H1 (cell line): ENCODE results near the gene LILRB3. TPM values are rescaled to one million over a fixed set of nuclear protein-coding genes. Genes with fewer than 3 reads are reported as not detected.

Experiments used
- CEBPB ChIP-seq: IDR thresholded peaks from 2 replicates; pipeline ENCODE4 v1.6.1; 2012; ENCODE audit warnings: low read depth, low read length
- CTBP2 ChIP-seq: IDR thresholded peaks from 2 replicates; pipeline ENCODE4 v1.7.0; 2011; ENCODE audit warnings: borderline replicate concordance, mild to moderate bottlenecking, moderate library complexity, mixed read lengths, low read length; ENCODE audit not compliant: insufficient read depth, insufficient read length
- HDAC6 ChIP-seq: IDR thresholded peaks from one replicate; pipeline ENCODE4 v1.7.1; 2012; ENCODE audit warnings: low read depth, mild to moderate bottlenecking, inconsistent platforms, low read length, moderate library complexity
- MAFK ChIP-seq: IDR thresholded peaks from 2 replicates; pipeline ENCODE4 v1.6.1; 2012; ENCODE audit warnings: low read depth, mild to moderate bottlenecking, improper control_type of control experiment, low read length
- RAD21 ChIP-seq, 2 experiments: IDR thresholded peaks in 1 of 2; conservative IDR thresholded peaks in 1 of 2; 2 replicates each; pipeline ENCODE4 v1.6.1; 2011; ENCODE audit warnings: low read depth in 2 of 2, low read length in 2 of 2, improper control_type of control experiment in 1 of 2, inconsistent platforms in 1 of 2, mild to moderate bottlenecking in 1 of 2, moderate library complexity in 1 of 2
- SP4 ChIP-seq: IDR thresholded peaks from 2 replicates; pipeline ENCODE4 v1.6.1; 2012; ENCODE audit warnings: low read length, inconsistent platforms
- polyA plus RNA-seq, 7 experiments: library from polyadenylated mRNA; depleted of rRNA in 3 of 7; stranded (reverse) in 5 of 7; unstranded in 2 of 7; fragments of >200 nt in 5 of 7; fragments of 200-250 nt in 2 of 7; gene quantifications; 1 replicate in 5 of 7; 2 replicates in 1 of 7; 4 replicates in 1 of 7; pipeline versions ENCODE4 v1.2.1 to v1.2.3, GENCODE V29; 2011 to 2013; ENCODE audit warnings: missing spikeins in 2 of 7, mixed read lengths in 2 of 7
- total RNA-seq: library from RNA; stranded (reverse); fragmentation: NEBNext Ultra II Directional; extraction: Animal tissue kit (Norgen Biotek cat#: 25700); gene quantifications from 2 replicates; pipeline ENCODE4 v1.2.1, GENCODE V29; 2021
- TF ChIP-seq, protein P1 (sequence below): fragments of 300-600 bp; sonication (generic); IDR thresholded peaks from 2 replicates; pipeline ENCODE4 v1.7.1; 2012; ENCODE audit warnings: low read length, moderate library complexity, mild to moderate bottlenecking, inconsistent platforms; ENCODE audit not compliant: insufficient replicate concordance
- TF ChIP-seq, protein P2 (sequence below): IDR thresholded peaks from 2 replicates; pipeline ENCODE4 v1.6.1; 2012; ENCODE audit warnings: inconsistent platforms
- TF ChIP-seq, protein P3 (sequence below): IDR thresholded peaks from 2 replicates; pipeline ENCODE4 v1.6.1; 2011; ENCODE audit warnings: low read length, improper control_type of control experiment

The LILRB3 gene
- total and polyA plus RNA-seq, 2 of the 8 experiments (the other 6 are each of a cell fraction or from before 2014, with no cell fraction given) = not detected

DNA sequence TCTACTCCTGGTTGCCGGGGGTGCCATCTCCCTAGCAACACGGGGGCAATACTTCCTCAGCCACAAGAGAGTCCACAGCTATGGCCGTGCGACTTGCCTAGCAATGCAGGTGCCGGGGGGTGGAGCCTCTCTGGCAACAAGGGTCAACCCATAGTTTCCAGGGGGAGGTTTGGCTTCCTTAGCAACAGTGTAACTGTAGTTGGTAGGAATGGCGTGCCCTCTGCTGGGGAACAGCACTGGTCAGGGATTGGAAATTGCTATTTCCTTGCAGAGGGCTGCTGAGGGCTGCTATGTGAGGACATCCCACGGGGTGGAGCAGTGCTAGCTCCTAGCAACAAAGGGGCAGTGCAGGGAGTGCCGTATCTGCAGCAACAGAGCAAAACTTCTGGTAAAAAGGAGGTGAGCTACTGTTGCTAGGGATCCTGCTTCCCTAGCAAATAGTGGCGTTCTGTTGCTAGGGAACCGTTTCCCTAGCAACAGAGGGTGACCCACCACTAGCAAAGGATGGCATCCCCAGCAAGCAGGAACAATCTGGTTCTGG lies 42.8 kb downstream of the LILRB3 start (continued):
- TF ChIP-seq, protein P1, sequence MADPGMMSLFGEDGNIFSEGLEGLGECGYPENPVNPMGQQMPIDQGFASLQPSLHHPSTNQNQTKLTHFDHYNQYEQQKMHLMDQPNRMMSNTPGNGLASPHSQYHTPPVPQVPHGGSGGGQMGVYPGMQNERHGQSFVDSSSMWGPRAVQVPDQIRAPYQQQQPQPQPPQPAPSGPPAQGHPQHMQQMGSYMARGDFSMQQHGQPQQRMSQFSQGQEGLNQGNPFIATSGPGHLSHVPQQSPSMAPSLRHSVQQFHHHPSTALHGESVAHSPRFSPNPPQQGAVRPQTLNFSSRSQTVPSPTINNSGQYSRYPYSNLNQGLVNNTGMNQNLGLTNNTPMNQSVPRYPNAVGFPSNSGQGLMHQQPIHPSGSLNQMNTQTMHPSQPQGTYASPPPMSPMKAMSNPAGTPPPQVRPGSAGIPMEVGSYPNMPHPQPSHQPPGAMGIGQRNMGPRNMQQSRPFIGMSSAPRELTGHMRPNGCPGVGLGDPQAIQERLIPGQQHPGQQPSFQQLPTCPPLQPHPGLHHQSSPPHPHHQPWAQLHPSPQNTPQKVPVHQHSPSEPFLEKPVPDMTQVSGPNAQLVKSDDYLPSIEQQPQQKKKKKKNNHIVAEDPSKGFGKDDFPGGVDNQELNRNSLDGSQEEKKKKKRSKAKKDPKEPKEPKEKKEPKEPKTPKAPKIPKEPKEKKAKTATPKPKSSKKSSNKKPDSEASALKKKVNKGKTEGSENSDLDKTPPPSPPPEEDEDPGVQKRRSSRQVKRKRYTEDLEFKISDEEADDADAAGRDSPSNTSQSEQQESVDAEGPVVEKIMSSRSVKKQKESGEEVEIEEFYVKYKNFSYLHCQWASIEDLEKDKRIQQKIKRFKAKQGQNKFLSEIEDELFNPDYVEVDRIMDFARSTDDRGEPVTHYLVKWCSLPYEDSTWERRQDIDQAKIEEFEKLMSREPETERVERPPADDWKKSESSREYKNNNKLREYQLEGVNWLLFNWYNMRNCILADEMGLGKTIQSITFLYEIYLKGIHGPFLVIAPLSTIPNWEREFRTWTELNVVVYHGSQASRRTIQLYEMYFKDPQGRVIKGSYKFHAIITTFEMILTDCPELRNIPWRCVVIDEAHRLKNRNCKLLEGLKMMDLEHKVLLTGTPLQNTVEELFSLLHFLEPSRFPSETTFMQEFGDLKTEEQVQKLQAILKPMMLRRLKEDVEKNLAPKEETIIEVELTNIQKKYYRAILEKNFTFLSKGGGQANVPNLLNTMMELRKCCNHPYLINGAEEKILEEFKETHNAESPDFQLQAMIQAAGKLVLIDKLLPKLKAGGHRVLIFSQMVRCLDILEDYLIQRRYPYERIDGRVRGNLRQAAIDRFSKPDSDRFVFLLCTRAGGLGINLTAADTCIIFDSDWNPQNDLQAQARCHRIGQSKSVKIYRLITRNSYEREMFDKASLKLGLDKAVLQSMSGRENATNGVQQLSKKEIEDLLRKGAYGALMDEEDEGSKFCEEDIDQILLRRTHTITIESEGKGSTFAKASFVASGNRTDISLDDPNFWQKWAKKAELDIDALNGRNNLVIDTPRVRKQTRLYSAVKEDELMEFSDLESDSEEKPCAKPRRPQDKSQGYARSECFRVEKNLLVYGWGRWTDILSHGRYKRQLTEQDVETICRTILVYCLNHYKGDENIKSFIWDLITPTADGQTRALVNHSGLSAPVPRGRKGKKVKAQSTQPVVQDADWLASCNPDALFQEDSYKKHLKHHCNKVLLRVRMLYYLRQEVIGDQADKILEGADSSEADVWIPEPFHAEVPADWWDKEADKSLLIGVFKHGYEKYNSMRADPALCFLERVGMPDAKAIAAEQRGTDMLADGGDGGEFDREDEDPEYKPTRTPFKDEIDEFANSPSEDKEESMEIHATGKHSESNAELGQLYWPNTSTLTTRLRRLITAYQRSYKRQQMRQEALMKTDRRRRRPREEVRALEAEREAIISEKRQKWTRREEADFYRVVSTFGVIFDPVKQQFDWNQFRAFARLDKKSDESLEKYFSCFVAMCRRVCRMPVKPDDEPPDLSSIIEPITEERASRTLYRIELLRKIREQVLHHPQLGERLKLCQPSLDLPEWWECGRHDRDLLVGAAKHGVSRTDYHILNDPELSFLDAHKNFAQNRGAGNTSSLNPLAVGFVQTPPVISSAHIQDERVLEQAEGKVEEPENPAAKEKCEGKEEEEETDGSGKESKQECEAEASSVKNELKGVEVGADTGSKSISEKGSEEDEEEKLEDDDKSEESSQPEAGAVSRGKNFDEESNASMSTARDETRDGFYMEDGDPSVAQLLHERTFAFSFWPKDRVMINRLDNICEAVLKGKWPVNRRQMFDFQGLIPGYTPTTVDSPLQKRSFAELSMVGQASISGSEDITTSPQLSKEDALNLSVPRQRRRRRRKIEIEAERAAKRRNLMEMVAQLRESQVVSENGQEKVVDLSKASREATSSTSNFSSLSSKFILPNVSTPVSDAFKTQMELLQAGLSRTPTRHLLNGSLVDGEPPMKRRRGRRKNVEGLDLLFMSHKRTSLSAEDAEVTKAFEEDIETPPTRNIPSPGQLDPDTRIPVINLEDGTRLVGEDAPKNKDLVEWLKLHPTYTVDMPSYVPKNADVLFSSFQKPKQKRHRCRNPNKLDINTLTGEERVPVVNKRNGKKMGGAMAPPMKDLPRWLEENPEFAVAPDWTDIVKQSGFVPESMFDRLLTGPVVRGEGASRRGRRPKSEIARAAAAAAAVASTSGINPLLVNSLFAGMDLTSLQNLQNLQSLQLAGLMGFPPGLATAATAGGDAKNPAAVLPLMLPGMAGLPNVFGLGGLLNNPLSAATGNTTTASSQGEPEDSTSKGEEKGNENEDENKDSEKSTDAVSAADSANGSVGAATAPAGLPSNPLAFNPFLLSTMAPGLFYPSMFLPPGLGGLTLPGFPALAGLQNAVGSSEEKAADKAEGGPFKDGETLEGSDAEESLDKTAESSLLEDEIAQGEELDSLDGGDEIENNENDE = no peak
- TF ChIP-seq CTBP2 = no peak
- TF ChIP-seq HDAC6 = no peak
- peak; percentile 37; the same call in 1 of the 2 replicates for TF ChIP-seq SP4
- no peak for TF ChIP-seq MAFK
- TF ChIP-seq RAD21 (IDR thresholded peaks at IDR 0.05 in 1 of 2, conservative IDR thresholded peaks at IDR 0.05 in 1 of 2; ENCODE audit: low read depth in 2 of 2, low read length in 2 of 2) = peak; percentile 48 to 65
- TF ChIP-seq, protein P2, sequence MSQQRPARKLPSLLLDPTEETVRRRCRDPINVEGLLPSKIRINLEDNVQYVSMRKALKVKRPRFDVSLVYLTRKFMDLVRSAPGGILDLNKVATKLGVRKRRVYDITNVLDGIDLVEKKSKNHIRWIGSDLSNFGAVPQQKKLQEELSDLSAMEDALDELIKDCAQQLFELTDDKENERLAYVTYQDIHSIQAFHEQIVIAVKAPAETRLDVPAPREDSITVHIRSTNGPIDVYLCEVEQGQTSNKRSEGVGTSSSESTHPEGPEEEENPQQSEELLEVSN = no peak
- TF ChIP-seq CEBPB = 0 out of 2 replicates have a peak, but pooled peaks have one; percentile 25
- TF ChIP-seq, protein P3, sequence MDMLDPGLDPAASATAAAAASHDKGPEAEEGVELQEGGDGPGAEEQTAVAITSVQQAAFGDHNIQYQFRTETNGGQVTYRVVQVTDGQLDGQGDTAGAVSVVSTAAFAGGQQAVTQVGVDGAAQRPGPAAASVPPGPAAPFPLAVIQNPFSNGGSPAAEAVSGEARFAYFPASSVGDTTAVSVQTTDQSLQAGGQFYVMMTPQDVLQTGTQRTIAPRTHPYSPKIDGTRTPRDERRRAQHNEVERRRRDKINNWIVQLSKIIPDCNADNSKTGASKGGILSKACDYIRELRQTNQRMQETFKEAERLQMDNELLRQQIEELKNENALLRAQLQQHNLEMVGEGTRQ = no peak
